IPS-18c (cell line): ENCODE measurements around the gene ZMIZ1.

Experiments used
- H3K4me3 ChIP-seq: 2 replicates; pipeline ENCODE4 v1.7.0; 2013; ENCODE audit warnings: low read depth, mild to moderate bottlenecking, low read length, moderate library complexity; ENCODE audit not compliant: insufficient read depth
- H3K9me3 ChIP-seq: one replicate; pipeline ENCODE4 v1.6.1; 2013; ENCODE audit warnings: mild to moderate bottlenecking, low read length, moderate library complexity; ENCODE audit not compliant: control insufficient read depth, insufficient read depth

The ZMIZ1 gene

DNA sequence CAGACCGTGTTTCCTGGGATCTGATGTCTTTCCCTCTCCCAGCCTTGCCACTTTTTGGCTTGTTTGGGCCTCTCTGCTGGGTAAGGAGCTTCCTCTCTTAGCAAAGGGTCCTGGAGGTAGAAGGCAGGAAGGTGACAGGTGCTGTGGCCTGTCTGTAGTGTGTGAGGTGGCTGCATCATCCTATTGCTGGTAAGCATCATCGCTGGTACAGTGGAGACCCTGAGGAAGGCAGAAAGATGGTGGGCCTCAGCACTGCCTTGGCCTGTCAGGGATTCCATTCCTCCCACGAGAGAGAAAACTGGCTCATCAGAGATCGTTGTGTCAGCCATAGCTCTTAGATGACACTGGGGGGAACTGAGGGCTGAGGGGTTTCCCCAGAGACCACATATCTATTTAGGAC is 46.5 kb downstream of the ZMIZ1 start:
- Histone ChIP-seq H3K4me3 (no peak overlapping the region), H3K9me3 (no peaks in the 10 kb centered on the region)

DNA sequence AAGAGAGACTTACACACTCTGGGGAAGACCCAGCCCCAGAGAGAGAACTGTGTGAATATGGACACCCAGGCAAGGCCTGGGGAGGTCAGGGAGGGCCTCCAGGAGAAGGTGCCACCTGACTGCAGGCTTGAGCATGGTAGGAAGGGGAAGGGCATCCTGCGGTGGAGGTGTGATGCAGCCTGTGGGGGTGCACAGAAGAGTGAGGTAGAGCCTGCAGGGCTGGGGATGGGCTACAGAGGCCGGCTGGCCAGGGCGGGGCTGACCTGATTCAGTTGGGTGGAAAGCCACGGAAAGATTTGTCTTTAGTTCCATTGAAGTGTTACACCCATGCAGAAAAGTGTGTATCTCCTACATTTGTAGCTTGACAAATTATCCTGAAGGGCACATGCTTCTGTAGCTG is 47.6 kb downstream of the ZMIZ1 start:
- no peaks in the 10 kb centered on the region for H3K9me3 ChIP-seq
- H3K4me3 ChIP-seq = no peak overlapping the region

DNA sequence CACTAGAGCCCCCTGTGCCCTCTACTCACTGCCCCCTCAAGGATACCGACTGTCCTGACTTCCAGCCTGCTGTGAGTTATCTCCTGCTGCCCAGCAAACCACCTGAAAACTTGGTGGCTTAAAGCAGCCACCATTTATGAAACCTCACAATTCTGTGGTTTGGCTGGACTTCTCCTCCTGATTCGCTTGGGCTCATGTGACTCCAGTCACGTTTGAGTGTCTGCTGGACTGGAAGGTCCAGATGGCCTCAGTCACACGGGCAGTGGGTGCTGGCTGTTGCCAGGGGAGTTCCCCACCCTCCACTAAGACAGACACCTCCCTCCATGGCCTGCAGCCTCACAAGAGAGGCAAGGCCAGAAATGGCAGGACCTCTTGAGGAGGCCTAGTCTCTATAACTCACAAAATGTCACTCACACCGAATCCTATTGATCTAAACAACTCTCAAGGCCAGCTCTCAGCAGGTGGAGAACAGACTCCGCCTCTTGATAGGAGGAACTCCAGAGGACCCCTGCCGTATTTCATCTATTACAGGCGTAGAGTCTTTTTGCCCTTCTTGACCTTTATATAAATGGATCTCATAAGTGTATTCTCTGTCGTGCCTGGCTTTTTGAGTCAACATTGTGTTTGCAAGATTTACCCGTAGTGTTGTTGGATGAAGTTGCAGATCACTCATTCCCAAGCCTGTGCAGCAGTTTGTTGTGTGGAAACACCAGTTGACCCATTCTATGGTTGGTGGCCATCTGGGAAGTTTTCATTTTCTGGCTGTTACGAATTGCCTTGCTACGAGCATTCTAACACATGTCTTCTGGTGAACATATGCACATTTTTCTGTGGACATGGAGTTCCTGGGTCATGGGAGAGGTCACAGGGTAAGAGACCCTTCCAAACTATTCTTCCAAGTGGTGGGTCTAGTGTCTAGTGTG is 48.3 kb downstream of the ZMIZ1 start:
- no peaks in the 10 kb centered on the region for H3K9me3 ChIP-seq
- H3K4me3 ChIP-seq = no peak overlapping the region

DNA sequence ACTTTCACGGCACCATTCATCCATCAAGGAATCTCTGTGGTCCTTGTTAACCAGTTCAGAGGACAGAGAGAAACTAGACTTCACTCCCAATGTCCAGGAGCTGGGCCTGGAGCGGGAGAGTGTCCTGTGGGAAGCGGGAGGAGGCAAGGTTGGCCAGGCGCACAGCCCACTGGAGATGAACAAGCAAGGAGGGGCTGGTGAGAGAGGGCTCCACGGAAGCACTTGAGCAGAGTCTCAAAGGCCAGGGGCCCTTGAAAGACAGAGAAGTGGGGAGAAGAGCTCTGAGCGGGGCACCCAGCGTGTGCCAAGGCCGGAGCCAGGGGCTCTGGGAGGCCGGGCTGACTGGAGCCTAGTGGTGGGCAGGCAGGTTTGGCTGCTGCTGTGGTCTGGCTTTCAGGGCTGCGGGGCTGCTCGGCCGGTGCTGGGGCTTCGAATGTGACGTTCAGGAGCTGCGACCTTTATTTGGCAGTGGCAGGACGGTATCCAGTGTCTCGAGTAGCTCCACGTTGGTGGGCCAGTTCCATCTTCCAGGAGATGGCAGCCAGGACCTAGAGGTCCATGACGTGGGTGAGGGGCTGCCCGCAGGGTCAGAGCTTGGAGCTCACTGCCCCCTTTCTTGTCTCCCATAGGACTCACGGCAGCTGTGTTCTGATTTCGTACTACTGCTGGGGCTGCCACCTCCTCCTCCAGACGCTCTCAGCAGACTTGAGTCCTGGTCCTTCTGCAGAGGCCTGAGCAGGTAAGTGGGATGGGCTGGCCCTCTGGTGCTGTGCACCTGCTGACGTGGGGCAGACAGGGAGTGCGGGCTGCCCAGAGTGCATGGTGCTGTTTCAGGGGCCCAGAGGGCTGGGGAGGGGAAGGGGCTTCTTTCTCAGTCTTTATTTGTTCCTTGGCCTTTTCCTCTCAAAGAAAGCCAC is 49.8 kb downstream of the ZMIZ1 start:
- Histone ChIP-seq H3K9me3 (no peaks in the 10 kb centered on the region), H3K4me3 (no peak overlapping the region)

DNA sequence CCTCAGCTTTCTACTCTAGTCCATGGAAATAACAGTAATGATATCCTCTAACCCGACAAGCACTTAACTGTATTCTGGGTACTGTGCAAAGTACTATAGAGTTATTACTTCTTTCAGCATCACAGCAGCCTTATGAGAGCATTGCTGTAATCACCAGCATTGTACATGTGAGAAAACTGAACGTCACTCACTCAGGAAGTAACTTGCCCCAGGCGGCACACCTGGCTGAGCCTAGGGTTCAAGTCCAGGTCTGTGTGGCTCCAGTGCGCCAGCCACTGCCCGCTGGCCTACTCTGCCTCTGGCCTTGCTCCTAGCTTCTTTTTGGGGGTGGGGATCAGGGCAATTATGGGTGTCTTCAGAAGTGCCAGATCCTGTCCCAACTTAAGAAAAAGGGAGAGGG is 50.5 kb downstream of the ZMIZ1 start:
- Histone ChIP-seq H3K9me3 (no peaks in the 10 kb centered on the region), H3K4me3 (no peak overlapping the region; the same call in 1 of the 2 replicates)

DNA sequence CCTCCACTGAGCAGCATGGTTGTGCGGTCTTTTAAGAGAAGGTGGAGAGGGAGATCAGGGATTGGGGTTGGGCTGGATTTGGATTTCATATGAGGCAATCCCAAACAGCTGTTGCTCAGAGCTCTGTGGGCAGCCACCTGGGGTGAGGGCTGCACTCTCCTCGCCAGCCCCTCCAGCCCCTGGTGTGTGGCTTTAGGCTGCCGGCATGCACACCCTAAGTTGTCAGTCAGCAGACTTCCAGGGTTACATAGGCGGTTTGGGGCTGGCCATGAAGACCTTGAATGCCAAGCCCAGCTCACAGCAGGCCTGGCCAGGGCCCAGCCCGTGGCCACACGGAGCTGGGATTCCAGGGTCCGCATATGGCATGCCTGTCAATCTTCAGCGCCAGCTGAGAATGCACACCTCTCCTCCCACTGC is 54.8 kb downstream of the ZMIZ1 start:
- no peak overlapping the region for H3K4me3 ChIP-seq
- H3K9me3 ChIP-seq = no peaks in the 10 kb centered on the region

DNA sequence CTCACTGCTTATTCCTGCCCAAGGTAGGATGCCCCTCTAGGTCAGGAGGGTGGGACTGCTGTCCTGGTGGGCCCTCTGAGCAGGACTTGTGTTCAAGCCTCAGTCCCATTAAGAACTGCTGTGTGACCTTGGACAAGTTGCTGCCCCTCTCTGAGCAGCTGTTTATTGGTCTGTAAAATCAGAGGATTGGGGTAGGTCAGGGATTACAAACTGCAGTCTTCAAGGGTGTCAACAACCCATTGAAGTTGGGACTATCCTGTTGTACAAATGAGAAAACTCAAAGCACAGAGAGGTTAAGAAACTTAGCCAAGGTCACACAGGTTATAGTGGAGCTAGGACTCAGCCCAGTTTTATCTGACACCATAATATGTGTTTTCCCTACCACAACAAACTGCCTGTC is 55.3 kb downstream of the ZMIZ1 start:
- H3K9me3 ChIP-seq = no peaks in the 10 kb centered on the region
- no peak overlapping the region for H3K4me3 ChIP-seq

DNA sequence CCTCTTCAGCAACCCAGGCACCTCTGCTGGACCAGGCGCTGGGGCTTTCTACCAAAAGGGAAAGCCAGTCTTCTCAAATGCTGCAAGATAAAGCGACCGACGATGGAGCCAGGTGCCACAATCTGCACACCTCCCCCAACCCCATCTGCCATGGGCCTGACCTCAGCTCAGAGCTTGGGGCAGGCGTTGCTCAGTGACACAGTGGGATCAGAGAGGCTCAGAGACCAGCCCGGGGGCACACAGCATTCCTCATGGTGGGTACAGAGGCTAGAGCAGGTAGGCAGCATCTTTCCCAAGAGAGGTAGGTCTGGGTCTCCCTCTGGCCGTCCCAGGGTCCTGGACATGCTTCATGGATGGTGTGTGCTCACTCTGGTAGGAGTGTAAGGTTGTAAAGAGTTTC is 56.3 kb downstream of the ZMIZ1 start:
- no peaks in the 10 kb centered on the region for H3K9me3 ChIP-seq
- no peak overlapping the region for H3K4me3 ChIP-seq

DNA sequence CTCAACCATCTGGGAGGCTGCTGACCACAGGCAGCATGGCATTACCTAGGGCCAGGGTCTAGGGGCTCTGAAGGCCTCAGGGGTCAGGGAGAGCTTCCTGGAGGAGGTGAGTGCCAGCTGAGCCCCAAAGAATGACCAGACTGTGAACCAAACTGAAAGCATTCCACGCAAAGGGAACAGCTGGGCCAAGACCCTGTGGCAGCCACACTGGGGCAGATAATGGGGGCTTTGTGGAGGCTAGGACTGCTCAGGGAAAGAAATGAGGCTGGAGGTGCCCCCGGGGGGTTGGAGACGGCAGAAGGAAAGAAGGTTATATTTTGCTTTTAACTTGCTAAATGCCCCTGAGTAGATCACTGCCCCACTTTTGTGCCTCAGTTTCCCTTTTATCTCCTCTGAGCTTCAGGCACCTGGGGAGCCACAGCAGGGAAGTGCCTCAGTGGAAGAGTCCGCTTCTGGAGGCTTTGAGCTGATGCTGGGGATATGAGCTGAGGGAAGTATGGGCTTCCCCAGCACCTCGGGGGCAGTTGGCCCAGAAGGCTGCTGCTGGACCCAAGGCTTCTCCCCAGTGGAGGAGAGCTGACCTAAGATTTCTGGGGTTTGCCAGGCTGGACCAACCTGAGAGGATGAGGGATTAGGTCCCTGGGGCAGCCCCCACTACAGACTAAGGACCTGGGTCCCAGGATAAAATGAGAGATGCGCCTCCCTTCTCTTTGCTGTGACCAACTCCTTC is 57.8 kb downstream of the ZMIZ1 start:
- Histone ChIP-seq H3K9me3 (no peaks in the 10 kb centered on the region), H3K4me3 (no peak overlapping the region)

DNA sequence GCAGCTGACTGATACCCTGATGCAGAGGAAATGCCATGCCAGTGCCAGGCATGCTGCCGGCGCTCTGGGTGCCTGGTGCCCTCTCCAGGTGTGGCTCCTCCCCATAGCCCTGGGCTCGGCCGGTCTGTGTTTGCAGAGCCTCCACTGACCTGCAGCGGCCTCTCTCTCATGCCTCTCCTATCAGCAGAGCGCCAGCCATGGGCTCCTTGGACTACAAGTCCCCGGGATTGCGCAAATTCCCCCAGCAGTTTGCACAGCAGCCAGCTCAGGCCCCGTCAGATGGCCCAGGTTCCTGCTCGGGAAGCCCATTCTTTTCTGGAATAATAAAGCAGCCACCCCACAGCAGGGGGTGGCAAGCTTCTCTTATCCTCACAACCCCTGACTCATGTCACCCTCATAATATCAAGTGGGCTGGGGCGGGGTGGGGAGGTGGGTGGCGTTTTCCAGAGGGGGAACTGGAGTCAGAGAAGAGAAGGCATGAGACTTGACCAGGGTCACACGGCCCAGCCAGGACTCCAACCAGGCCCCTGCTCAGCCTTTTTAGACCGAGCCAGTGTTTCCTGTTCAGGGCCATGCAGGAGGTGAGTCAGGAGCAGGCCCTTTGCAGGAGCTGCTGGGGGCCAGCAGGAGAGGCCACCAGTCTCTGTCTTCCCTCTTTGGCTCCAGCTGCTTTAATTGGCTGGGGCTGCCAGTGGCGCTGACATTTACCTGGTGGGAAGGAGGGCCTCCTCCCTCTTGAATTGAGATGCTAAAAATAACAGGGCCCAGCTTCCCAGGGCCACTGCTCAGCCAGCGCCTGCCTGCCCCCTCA is 58.6 kb downstream of the ZMIZ1 start:
- Histone ChIP-seq H3K9me3 (no peaks in the 10 kb centered on the region), H3K4me3 (no peak overlapping the region)

DNA sequence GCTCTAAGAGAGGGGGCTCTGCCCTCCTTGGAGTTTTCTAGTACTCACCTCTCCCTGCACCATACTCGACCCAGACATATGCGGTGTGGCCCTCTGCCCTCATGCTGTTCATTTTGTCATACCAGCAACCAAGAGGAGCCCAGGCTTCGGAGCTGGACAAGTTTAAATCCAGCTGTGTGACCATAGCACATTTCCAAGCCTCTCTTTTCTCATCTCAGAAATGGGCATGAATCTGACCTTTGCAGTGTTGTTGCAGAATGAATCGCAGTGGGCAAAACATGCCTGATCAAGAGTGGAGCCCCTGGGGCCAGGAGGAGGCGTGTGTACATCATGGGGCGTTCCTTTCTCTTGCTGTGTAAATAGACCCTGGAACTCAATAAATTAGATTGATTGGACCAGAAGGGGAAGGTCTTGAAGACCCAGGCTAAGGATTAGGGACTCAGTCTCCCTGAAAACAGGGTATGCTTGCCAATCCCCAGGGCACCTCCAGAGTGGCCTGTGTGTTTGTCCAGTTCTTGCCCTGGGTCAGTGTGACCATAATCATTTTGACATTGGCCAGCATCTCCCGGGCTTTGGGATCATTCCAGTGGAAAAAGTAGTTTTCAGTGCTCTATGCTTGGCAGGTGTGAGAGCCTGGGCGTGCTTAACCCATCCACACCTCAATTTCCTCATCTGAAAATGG is 59.6 kb downstream of the ZMIZ1 start:
- no peak overlapping the region for H3K4me3 ChIP-seq
- no peaks in the 10 kb centered on the region for H3K9me3 ChIP-seq

DNA sequence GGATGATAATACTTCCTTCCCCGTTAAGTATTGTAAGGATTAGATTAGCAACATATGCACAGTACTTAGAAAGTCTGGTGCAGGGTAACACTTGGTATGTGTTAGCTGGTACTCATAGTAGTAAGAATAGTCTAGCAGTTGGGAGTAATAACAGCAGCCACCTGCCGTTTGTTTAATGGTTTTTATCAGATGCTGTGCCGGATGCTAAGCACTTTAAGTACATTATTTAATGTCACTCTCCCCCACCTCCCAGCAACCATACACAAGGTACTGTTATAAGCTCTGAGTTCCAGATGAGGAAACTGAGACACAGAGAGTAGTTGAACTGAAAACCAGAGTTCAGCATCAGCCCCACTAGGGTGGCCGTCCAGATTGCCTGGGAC is 60.1 kb downstream of the ZMIZ1 start:
- H3K9me3 ChIP-seq = no peaks in the 10 kb centered on the region
- no peak overlapping the region for H3K4me3 ChIP-seq

DNA sequence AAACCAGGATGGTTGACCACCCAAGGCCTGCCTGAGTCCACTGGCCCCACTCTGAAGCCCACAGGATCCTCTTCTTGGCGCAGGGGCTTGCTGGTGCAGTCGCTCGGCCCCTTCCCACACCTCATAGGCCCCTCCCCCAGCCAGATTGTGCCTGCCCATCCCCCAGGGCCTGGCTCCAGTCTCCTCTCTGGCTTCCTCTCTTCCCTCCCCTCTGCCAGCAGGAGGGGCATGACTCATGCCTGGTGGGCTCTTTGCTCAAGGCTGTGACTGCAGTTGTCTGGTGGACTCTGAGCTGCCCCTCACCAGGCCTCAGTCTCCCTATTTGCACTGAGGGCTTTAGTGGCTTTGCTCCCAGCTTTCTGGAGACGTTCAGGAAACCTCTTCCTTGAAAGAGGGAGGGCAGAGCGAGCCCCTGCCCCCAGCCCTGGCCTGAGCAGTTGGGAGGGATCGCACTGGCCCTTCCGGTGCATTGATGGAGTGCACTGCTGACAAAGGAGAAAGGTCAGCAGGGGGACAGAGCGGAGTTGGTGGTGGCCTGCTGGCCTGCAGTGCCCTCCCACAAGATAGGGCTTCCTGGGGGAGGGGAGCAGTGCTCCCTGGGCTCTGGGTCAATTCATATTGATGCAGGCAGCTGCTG is 60.7 kb downstream of the ZMIZ1 start:
- H3K9me3 ChIP-seq = no peaks in the 10 kb centered on the region
- no peak overlapping the region for H3K4me3 ChIP-seq

DNA sequence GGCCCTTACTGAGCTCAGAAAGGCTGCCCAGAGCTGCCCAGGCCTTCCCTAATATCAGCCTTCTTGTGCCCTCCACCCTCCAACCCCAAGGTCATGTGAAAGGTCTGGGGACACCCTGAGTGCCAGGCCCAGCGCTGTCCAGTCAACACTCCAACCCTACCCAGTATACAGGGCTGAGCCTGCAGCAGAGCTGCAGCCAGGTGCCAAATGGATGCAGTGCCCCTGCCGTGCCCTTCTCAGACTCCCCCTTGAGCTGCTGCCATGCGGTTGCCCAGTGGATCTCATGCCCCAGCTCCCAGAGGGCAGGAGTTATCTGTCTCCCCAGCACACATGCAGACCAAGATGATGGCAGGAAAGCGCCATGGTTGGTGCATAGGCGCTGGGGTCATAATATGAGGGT is 61.5 kb downstream of the ZMIZ1 start:
- Histone ChIP-seq H3K4me3 (no peak overlapping the region), H3K9me3 (no peaks in the 10 kb centered on the region)

DNA sequence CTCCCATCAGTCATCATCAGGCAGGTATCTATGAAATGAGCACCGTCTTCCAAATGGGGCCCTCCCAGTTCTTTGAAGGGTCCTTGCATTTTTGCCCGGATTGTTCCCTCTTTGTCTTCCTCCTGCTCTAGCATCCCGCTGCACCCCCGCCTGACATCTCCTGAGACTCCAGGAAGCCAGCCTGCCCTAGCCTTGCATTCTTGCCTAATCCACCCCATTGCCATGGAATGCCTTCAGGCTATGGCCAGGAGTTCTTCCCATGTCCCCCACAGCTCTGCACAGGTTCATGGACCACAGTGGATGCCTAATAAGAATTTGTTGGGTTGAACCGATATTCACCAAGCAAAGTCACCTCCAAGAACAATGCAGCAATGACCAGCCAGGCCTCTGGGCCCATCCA is 62.1 kb downstream of the ZMIZ1 start:
- Histone ChIP-seq H3K9me3 (no peaks in the 10 kb centered on the region), H3K4me3 (no peak overlapping the region)
